ENCODE results near the gene CA11. TPM values are rescaled to one million over a fixed set of nuclear protein-coding genes. Genes with fewer than 3 reads are reported as not detected.
"Not testable (repeated sequence)": the region's sequence is repeated elsewhere in the genome, so short reads cannot be mapped to it uniquely, and the experiment has no call there.

Gene CA11
- total and polyA plus RNA-seq, 4 experiments from 2014 or later = 5.0 to 15.4 (median 11.5) TPM

DNA sequence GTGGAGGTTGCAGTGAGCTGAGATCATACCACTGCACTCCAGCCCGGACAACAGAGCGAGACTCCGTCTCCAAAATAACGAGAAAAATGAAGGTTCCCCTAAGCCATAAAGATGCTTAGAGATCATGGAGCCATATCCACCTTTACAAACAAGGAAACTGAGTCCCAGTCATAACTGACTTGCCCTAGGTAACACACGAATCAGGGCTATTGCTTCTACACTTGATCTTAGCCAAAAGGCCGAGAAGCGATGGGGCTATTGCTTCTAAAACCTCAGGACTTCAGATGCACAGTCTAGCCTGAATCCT is 12.0 kb downstream of the CA11 start:
- CTCF ChIA-PET (ENCODE audit: partially characterized antibody) = interaction anchor here (2.6 kb wide), 1 partner anchor 12 kb away, joined by 16 read pairs; the partner anchor contains the start of gene CA11
- Mint-ChIP-seq H3K36me3 (peaks cover 14 to 51% of the 10 kb centered on the region in 2 donors), H3K4me3 (peak overlapping the region; percentile 84 to 89 (median 86)), H3K9me3 (peaks cover 0 to 4% (median 0%) of the 10 kb centered on the region in 8 donors), H3K27me3 (no peaks in the 10 kb centered on the region), H3K4me1 (peaks cover 12 to 51% (median 33%) of the 10 kb centered on the region in 4 donors), H3K27ac (peak overlapping the region; percentile 92 to 98 (median 95))
- DNase-seq = no peak
- H3K27me3 ChIP-seq (ENCODE audit: insufficient read depth, low read length) = no peaks in the 10 kb centered on the region
- intact Hi-C loops (cut with micrococcal nuclease) = no loop called here
- peaks cover 37% of the 10 kb centered on the region for H3K4me1 ChIP-seq (ENCODE audit: insufficient read depth, low read length)
- H3K4me3 ChIP-seq (ENCODE audit: low read length in 2 of 2) = peak overlapping the region; percentile 3 to 4
- H3K36me3 ChIP-seq (ENCODE audit: insufficient read depth, low read length) = peaks cover 35% of the 10 kb centered on the region
- H3K9me3 ChIP-seq (ENCODE audit: control insufficient read depth in 1 of 2, low read length in 2 of 2) = no peaks in the 10 kb centered on the region
- POLR2A ChIA-PET (ENCODE audit: partially characterized antibody) = interaction anchor here (0.7 to 6.4 kb wide), 9 partner anchors 11 to 301 kb away, joined by 3 to 76 read pairs (median 6); partner anchors contain the start of genes CA11, RPL18 and SPHK2
- H3K27ac ChIP-seq (ENCODE audit: low read depth, low read length) = peak overlapping the region; percentile 88

DNA sequence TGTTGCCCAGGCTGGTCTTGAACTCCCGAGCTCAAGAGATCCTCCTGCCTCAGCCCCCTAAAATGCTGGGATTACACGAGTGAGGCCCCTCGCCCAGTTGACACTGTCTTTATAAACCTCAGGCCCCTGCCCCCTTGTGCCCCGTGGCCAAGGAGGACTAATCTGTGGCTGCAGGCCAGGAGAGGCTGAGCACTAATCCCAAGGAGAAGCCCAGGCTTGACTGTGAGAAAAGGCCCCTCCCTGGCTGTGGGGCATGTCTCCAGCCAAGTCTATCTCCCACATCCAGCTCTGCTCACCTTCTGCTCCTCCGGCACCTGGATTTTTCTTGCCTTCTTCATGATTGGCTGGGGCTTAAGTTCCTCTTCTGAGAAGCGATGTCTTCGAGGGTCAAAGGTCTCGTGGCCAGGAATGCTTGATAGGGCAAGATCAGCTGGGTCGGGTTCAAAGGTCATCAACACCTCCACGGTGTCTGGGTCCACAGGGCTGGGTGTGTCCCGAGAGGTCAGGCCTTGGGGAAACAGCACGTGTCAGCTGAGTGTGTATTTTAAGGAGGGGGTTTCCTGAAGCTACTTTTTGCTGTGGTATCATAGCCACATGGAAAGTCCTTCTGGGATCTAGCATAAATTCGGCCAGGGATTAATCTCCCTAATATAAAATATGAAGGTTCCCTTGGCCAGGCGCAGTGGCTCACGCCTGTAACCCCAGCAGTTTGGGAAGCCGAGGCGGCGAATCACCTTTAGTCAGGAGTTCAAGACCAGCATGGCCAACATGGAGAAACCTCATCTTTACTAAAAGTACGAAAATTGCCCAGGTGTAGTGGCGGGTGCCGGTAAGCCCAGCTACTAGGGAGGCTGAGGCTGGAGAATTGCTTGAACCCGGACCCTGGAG is 12.6 kb downstream of the CA11 start:
- DNase-seq = peak in 1 of 5 donors; percentile 22
- ChIA-PET POLR2A (ENCODE audit: partially characterized antibody) (interaction anchor here (0.7 to 6.4 kb wide), 9 partner anchors 10 to 301 kb away, joined by 3 to 76 read pairs (median 6); partner anchors contain the start of genes CA11, RPL18 and SPHK2), CTCF (ENCODE audit: partially characterized antibody) (interaction anchor here (1.6 to 2.6 kb wide), 2 partner anchors 13 to 24 kb away, joined by 4 to 16 read pairs; partner anchors contain the start of gene CA11)
- H3K4me1 ChIP-seq (ENCODE audit: insufficient read depth, low read length) = peaks cover 31% of the 10 kb centered on the region
- H3K36me3 Mint-ChIP-seq = peaks cover 14 to 53% of the 10 kb centered on the region in 2 donors
- intact Hi-C loops (cut with micrococcal nuclease) = no loop called here
- peak overlapping the region in 6 of 7 donors; percentile 6 to 98 (median 94) for H3K27ac Mint-ChIP-seq
- no peak overlapping the region for H3K4me3 ChIP-seq (ENCODE audit: low read length in 2 of 2)
- no peaks in the 10 kb centered on the region for H3K9me3 ChIP-seq (ENCODE audit: control insufficient read depth in 1 of 2, low read length in 2 of 2)
- H3K27ac ChIP-seq (ENCODE audit: low read depth, low read length) = peak overlapping the region; percentile 88
- no peaks in the 10 kb centered on the region for H3K27me3 ChIP-seq (ENCODE audit: insufficient read depth, low read length)
- peaks cover 6 to 45% (median 28%) of the 10 kb centered on the region in 4 donors for H3K4me1 Mint-ChIP-seq
- H3K27me3 Mint-ChIP-seq = no peaks in the 10 kb centered on the region
- peak overlapping the region in 5 of 8 donors; percentile 84 to 86 (median 85) for H3K4me3 Mint-ChIP-seq
- peaks cover 0 to under 1% (median 0%) of the 10 kb centered on the region in 8 donors for H3K9me3 Mint-ChIP-seq
- H3K36me3 ChIP-seq (ENCODE audit: insufficient read depth, low read length) = peaks cover 35% of the 10 kb centered on the region

DNA sequence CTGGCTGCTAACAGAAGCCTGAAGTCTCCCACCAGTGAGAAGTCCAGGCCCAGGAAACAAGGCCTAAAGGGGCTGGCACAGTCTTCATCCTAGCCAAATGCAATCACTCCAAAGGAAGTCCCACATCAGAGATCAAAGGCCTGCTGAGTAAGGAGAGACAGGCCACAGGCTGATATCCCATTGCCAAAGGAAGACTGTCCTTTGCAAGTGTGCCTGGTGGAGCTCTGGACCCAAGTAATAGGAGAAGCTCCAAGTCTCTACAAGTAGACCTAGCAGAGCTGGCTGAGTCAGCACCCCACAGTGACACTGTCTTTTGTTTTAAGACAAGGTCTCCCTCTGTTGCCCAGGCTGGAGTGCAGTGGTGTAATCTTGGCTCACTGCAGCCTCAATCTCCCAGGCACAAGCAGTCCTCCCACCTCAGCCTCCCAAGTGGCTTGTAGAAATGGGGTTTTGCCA is 13.3 kb downstream of the CA11 start:
- Mint-ChIP-seq H3K27ac (peak overlapping the region in 5 of 7 donors; percentile 17 to 73 (median 52)), H3K4me3 (peak overlapping the region in 3 of 8 donors; percentile 21 to 46 (median 26))
- CTCF ChIA-PET (ENCODE audit: partially characterized antibody) = interaction anchor here (1.6 to 2.6 kb wide), 3 partner anchors 13 to 24 kb away, joined by 4 to 16 read pairs (median 6); partner anchors contain the start of gene CA11

DNA sequence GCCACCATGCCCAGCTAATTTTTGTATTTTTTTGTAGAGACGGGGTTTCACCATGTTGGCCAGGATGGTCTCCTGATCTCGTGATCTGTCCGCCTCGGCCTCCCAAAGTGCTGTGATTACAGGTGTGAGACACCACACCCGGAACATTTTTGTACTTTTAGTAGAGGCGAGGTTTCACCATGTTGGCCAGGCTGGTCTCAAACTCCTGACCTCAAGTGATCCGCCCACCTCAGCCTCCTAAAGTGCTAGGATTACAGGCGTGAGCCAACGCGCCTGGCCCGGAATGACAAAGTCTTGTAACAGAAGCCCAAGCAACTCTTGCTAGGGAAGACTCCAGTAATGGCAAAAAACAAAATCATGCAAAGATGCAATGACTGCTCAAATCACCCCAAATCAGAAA is 13.7 kb downstream of the CA11 start:
- H3K27me3 Mint-ChIP-seq; H3K9me3 Mint-ChIP-seq; intact Hi-C loops (cut with micrococcal nuclease); H3K27ac ChIP-seq (ENCODE audit: low read depth, low read length); H3K4me3 ChIP-seq (ENCODE audit: low read length in 2 of 2); H3K9me3 ChIP-seq (ENCODE audit: control insufficient read depth in 1 of 2, low read length in 2 of 2); H3K27me3 ChIP-seq (ENCODE audit: insufficient read depth, low read length): not testable (repeated sequence)
- Mint-ChIP-seq H3K4me3 (peak overlapping the region in 3 of 8 donors; percentile 21 to 46 (median 26)), H3K36me3 (peaks cover 14 to 48% of the 10 kb centered on the region in 2 donors), H3K27ac (peak overlapping the region in 5 of 7 donors; percentile 17 to 78 (median 71)), H3K4me1 (peaks cover 4 to 42% (median 20%) of the 10 kb centered on the region in 4 donors)
- ChIA-PET POLR2A (ENCODE audit: partially characterized antibody) (interaction anchor here (1.6 to 6.4 kb wide), 5 partner anchors 9 to 16 kb away, joined by 6 to 76 read pairs (median 32); partner anchors contain the start of genes CA11, RPL18 and SPHK2), CTCF (ENCODE audit: partially characterized antibody) (interaction anchor here (1.6 kb wide), 2 partner anchors 13 to 23 kb away, joined by 4 to 6 read pairs; partner anchors contain the start of gene CA11)
- H3K4me1 ChIP-seq (ENCODE audit: insufficient read depth, low read length) = peaks cover 28% of the 10 kb centered on the region
- H3K36me3 ChIP-seq (ENCODE audit: insufficient read depth, low read length) = peaks cover 35% of the 10 kb centered on the region
- DNase-seq = peak in 1 of 5 donors; percentile 3

More for the DNA sequence above, 13.3 kb downstream of the CA11 start:
- Histone ChIP-seq H3K27ac (ENCODE audit: low read depth, low read length) (peak overlapping the region; percentile 88), H3K4me1 (ENCODE audit: insufficient read depth, low read length) (peaks cover 28% of the 10 kb centered on the region), H3K4me3 (ENCODE audit: low read length in 2 of 2) (no peak overlapping the region), H3K9me3 (ENCODE audit: control insufficient read depth in 1 of 2, low read length in 2 of 2) (no peaks in the 10 kb centered on the region), H3K27me3 (ENCODE audit: insufficient read depth, low read length) (no peaks in the 10 kb centered on the region), H3K36me3 (ENCODE audit: insufficient read depth, low read length) (peaks cover 35% of the 10 kb centered on the region)
- Mint-ChIP-seq H3K4me1 (peaks cover 4 to 41% (median 22%) of the 10 kb centered on the region in 4 donors), H3K27me3 (no peaks in the 10 kb centered on the region), H3K9me3 (no peaks in the 10 kb centered on the region), H3K36me3 (peaks cover 14 to 50% of the 10 kb centered on the region in 2 donors)
- POLR2A ChIA-PET (ENCODE audit: partially characterized antibody) = interaction anchor here (0.9 to 6.4 kb wide), 5 partner anchors 9 to 19 kb away, joined by 3 to 76 read pairs (median 32); partner anchors contain the start of genes CA11, RPL18 and SPHK2
- intact Hi-C loops (cut with micrococcal nuclease) = no loop called here
- DNase-seq = peak in 1 of 5 donors; percentile 13

DNA sequence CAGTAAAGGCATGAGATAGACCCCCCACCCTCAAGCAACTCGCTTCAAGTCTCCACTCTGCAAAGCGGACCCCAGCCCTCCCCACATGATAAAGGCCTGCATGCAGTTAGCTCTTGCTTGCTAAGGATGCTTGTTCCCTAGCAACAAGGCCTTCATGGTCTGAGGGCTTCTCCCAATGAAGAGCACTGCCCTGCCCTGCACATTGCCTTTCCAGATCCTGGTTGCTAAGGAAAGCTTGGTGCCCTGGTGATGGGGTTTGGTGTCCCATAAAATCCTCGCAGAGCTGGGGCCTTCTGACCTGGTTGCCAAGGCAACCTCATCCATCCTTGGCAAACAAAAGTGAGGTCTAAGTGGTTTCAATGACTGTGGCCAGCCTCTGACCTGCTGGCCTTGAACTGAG is 14.8 kb downstream of the CA11 start:
- Histone ChIP-seq H3K4me3 (ENCODE audit: low read length in 2 of 2) (no peak overlapping the region), H3K36me3 (ENCODE audit: insufficient read depth, low read length) (peaks cover 35% of the 10 kb centered on the region), H3K9me3 (ENCODE audit: control insufficient read depth in 1 of 2, low read length in 2 of 2) (no peaks in the 10 kb centered on the region), H3K4me1 (ENCODE audit: insufficient read depth, low read length) (peaks cover 28% of the 10 kb centered on the region), H3K27me3 (ENCODE audit: insufficient read depth, low read length) (no peaks in the 10 kb centered on the region), H3K27ac (ENCODE audit: low read depth, low read length) (no peak overlapping the region)
- Mint-ChIP-seq H3K27ac (peak overlapping the region in 2 of 7 donors; percentile 50 to 65), H3K4me3 (no peak overlapping the region), H3K27me3 (no peaks in the 10 kb centered on the region), H3K9me3 (no peaks in the 10 kb centered on the region), H3K4me1 (peaks cover 4 to 45% (median 20%) of the 10 kb centered on the region in 4 donors), H3K36me3 (peaks cover 14 to 47% of the 10 kb centered on the region in 2 donors)
- ChIA-PET POLR2A (ENCODE audit: partially characterized antibody) (interaction anchor here (1.4 to 6.4 kb wide), 7 partner anchors 8 to 90 kb away, joined by 4 to 76 read pairs (median 6); partner anchors contain the start of genes CA11, RPL18 and SPHK2), CTCF (ENCODE audit: partially characterized antibody) (interaction anchor here (0.6 to 1.6 kb wide), 4 partner anchors 12 to 1309 kb away, joined by 3 to 6 read pairs (median 3); partner anchors contain the start of genes CA11, RPL18 and SPHK2)
- intact Hi-C loops (cut with micrococcal nuclease) = no loop called here
- DNase-seq = peak in 1 of 5 donors; percentile 27

DNA sequence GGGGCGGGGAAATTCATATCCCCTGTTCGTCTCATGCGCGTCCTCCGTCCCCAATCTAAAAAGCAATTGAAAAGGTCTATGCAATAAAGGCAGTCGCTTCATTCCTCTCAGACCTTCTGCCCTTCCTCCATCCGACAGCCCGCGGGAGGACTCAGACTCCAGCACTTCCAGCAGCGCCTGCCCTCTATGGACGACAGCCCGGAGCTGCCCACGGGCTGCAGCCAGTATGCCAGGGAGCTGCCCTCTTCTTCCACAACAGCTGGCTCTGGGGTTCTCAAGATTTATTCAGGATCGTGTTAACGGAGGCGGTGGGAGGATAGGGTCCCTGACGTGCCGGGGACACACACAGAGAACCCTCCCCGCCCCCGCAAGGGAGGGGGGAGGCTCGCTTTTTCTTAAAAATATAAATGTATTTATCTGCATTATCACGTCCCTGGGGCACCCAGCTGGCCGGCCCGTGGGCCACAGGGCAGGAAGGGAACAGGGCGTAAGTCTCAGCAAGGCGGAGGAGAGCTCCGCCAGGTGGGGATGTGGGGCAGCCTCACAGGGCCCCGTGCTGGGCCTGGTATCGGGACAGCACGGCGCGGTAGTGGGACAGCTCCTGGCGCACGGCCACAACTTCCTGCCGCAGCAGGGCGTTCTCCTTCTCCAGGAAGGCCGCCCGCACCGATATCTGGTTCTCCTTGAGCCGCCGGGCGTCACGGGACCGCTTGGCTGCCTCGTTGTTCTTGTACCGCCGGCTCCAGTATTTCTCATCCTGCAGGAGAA is 15.5 kb downstream of the CA11 start:
- no peaks in the 10 kb centered on the region for H3K27me3 ChIP-seq (ENCODE audit: insufficient read depth, low read length)
- H3K27ac ChIP-seq (ENCODE audit: low read depth, low read length) = no peak overlapping the region
- DNase-seq = peak in 1 of 5 donors; percentile 5
- ChIA-PET CTCF (ENCODE audit: partially characterized antibody) (interaction anchor here (1.2 kb wide), 1 partner anchor 12 kb away, joined by 3 read pairs; the partner anchor contains the start of genes RPL18 and SPHK2), POLR2A (ENCODE audit: partially characterized antibody) (interaction anchor here (1.4 to 6.4 kb wide), 8 partner anchors 7 to 91 kb away, joined by 4 to 76 read pairs (median 6); partner anchors contain the start of genes CA11, DBP, RPL18 and SPHK2)
- peaks cover 28% of the 10 kb centered on the region for H3K4me1 ChIP-seq (ENCODE audit: insufficient read depth, low read length)
- H3K36me3 ChIP-seq (ENCODE audit: insufficient read depth, low read length) = peaks cover 35% of the 10 kb centered on the region
- Mint-ChIP-seq H3K27ac (peak overlapping the region in 3 of 7 donors; percentile 12 to 72 (median 59)), H3K9me3 (no peaks in the 10 kb centered on the region), H3K4me1 (peaks cover 4 to 45% (median 18%) of the 10 kb centered on the region in 4 donors), H3K27me3 (no peaks in the 10 kb centered on the region), H3K36me3 (peaks cover 14 to 45% of the 10 kb centered on the region in 2 donors), H3K4me3 (no peak overlapping the region)
- no peak overlapping the region for H3K4me3 ChIP-seq (ENCODE audit: low read length in 2 of 2)
- no peaks in the 10 kb centered on the region for H3K9me3 ChIP-seq (ENCODE audit: control insufficient read depth in 1 of 2, low read length in 2 of 2)
- intact Hi-C loops (cut with micrococcal nuclease) = no loop called here

All from CD4-positive, alpha-beta memory T cell (primary cell).